Heart left ventricle (tissue), 16 donors: Measurements from ENCODE around the gene B4GALNT4. TPM values are rescaled to one million over a fixed set of nuclear protein-coding genes. Genes with fewer than 3 reads are reported as not detected.

ENCODE experiments used
- ATAC-seq, 4 donors: fragments of 200-7000 bp; cut with Tn5 transposase; one replicate each; pipeline ENCODE4 v1.9.1; 2020 to 2022; ENCODE audit warnings: moderate library complexity in 4 of 4, mild to moderate bottlenecking in 3 of 4, moderate number of reproducible peaks in 1 of 4
- DNase-seq, 5 donors: peaks; one replicate each; pipeline ENCODE4 v3.0.0-alpha.2; 2020
- H3K27ac ChIP-seq, 12 donors: fragments of 200-600 bp; sonication (generic) in 4 of 12; one replicate each; pipeline versions ENCODE4 v1.5.0 to v1.8.0; 2016 to 2022; ENCODE audit warnings: mild to moderate bottlenecking in 2 of 12
- H3K27me3 ChIP-seq, 9 donors: fragments of 200-600 bp; sonication (generic) in 2 of 9; one replicate each; pipeline versions ENCODE4 v1.5.1 to v1.8.0; 2016 to 2022; ENCODE audit warnings: mild to moderate bottlenecking in 3 of 9
- H3K36me3 ChIP-seq, 9 donors: fragments of 200-600 bp; sonication (generic) in 2 of 9; one replicate each; pipeline versions ENCODE4 v1.5.0 to v1.8.0; 2018 to 2022; ENCODE audit warnings: mild to moderate bottlenecking in 2 of 9
- H3K4me1 ChIP-seq, 12 donors: fragments of 200-600 bp; sonication (generic) in 4 of 12; one replicate each; pipeline versions ENCODE4 v1.5.0 to v1.8.0; 2016 to 2022; ENCODE audit warnings: mild to moderate bottlenecking in 3 of 12
- H3K4me3 ChIP-seq, 12 donors: fragments of 200-600 bp; sonication (generic) in 4 of 12; one replicate each; pipeline versions ENCODE4 v1.5.0 to v1.8.0; 2017 to 2022; ENCODE audit warnings: mild to moderate bottlenecking in 9 of 12, moderate library complexity in 4 of 12
- H3K9me3 ChIP-seq, 12 donors: fragments of 200-600 bp; sonication (generic) in 4 of 12; one replicate each; pipeline versions ENCODE4 v1.5.0 to v1.8.0; 2016 to 2022; ENCODE audit warnings: mild to moderate bottlenecking in 1 of 12
- POLR2A ChIP-seq, 2 donors: fragments of 450-650 bp; IDR thresholded peaks; one replicate each; pipeline ENCODE4 v1.6.1; 2017; ENCODE audit warnings: antibody characterized with exemption in 2 of 2, mild to moderate bottlenecking in 2 of 2, moderate library complexity in 2 of 2
- WGBS, 4 donors: extraction: QIAGEN DNeasy Blood & Tissue Kit in 2 of 4; methylation state at CpG; one replicate each; pipeline versions ENCODE4 v1.1.5 to v1.1.7; 2013 to 2018; 5-methylcytosine and 5-hydroxymethylcytosine counted together
- intact Hi-C, 10 donors: fragments of 100-400 bp; cut with DNase I; formaldehyde crosslinking; loops; one replicate each; pipeline versions ENCODE4 v1.11.1 to v1.14.2; 2022
- polyA plus RNA-seq, 2 donors: library from polyadenylated mRNA; stranded (reverse); fragments of 200-250 nt; gene quantifications; one replicate each; pipeline ENCODE4 v1.2.3, GENCODE V29; 2013
- total RNA-seq, 9 donors: library from RNA; depleted of rRNA in 2 of 9; stranded (reverse); fragments of >200 nt in 2 of 9; fragmentation: NEBNext Ultra II Directional in 3 of 9; extraction: Animal tissue kit (Norgen Biotek cat#: 25700) in 3 of 9; gene quantifications; one replicate each; pipeline versions ENCODE4 v1.1.0 to v1.2.4, GENCODE V29; 2016 to 2023
- TF ChIP-seq, protein P1 (sequence below), 12 donors: fragments of 200-600 bp; sonication (generic) in 4 of 12; IDR thresholded peaks; one replicate each; pipeline versions ENCODE4 v1.5.0 to v1.8.0; 2018 to 2022; ENCODE audit warnings: antibody characterized with exemption in 12 of 12, mild to moderate bottlenecking in 5 of 12
- donor health status: ischemic (EF 13 %, LVEDD 7.1; RV severe dilation, severe dysfunction).
- donor health status: healthy with polysubstance abuse.
- donor health status: DM: no; HTN: yes; CAD: no.
- donor health status: DM: no; HTN: no; CAD: no.
- donor health status: ischemic (EF 25% LVEDD 6.9; RV normal size, moderate dysfunction).
- donor health status: ischemic (EF 25% LVEDD 5.7; RV mildly dilated, moderate dysfunction).
- donor health status: healthy.
- donor health status: DM: yes; HTN: yes; CAD: no.
- donor health status: ischemic (EF 35%, LVEDD 5.7; RV mildly dilated, moderate dysfunction).
- donor health status: nonischemic (EF 11% LVEDD 7.7; RV severe dilation, severe dysfunction).
- donor health status: DM: yes; HTN: yes; CAD: no.
- donor health status: PGD.
- donor health status: ischemic (EF 29% LVEDD 5.4; RV normal size, mild dysfunction).
- donor health status: nonischemic (EF 23%, LVEDD 6.1; RV moderate dilation, normal function).

The B4GALNT4 gene
- total and polyA plus RNA-seq, 11 donors: 0.28 to 1.9 (median 0.68) TPM; not detected in 2

DNA sequence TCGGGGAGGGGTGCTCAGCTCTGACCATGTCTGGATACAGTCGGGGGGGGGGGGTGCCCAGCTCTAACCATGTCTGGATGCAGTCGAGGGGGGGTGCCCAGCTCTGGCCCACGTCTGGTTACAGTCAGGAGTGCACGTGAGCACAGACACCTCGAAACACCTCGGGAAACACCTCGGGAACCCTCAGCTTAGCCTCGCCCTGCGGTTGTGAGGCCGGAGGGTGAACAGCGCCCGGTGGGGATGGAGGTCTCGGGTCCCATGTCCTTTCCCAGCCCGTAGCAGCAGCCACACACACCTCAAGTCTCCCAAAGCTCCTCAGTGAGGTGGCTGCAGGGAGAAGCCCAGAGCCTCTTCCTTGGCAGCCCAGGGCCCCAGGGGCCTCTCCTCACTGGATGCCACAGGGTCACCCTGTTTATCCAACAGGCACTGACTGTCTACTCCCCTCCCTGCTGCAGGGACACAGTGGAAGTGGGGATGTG lies 43.4 kb downstream of the B4GALNT4 start:
- Histone ChIP-seq H3K9me3 (no peaks in the 10 kb centered on the region), H3K27me3 (peaks cover 4 to 26% (median 17%) of the 10 kb centered on the region in 9 donors), H3K27ac (peak overlapping the region in 1 of 12 donors; percentile 8), H3K36me3 (no peaks in the 10 kb centered on the region), H3K4me3 (no peak overlapping the region), H3K4me1 (peaks cover 0 to 31% (median 14%) of the 10 kb centered on the region in 12 donors)
- intact Hi-C loops: no loop called here
- ATAC-seq: no peak
- peak in 2 of 5 donors; percentile 18 to 57 for DNase-seq
- WGBS, 4 donors: 74 to 83% (median 78%) methylated on average over 4 to 15 of the region's 15 CpGs
- no peak for TF ChIP-seq POLR2A (IDR thresholded peaks at IDR 0.05)
- TF ChIP-seq, protein P1, sequence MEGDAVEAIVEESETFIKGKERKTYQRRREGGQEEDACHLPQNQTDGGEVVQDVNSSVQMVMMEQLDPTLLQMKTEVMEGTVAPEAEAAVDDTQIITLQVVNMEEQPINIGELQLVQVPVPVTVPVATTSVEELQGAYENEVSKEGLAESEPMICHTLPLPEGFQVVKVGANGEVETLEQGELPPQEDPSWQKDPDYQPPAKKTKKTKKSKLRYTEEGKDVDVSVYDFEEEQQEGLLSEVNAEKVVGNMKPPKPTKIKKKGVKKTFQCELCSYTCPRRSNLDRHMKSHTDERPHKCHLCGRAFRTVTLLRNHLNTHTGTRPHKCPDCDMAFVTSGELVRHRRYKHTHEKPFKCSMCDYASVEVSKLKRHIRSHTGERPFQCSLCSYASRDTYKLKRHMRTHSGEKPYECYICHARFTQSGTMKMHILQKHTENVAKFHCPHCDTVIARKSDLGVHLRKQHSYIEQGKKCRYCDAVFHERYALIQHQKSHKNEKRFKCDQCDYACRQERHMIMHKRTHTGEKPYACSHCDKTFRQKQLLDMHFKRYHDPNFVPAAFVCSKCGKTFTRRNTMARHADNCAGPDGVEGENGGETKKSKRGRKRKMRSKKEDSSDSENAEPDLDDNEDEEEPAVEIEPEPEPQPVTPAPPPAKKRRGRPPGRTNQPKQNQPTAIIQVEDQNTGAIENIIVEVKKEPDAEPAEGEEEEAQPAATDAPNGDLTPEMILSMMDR (IDR thresholded peaks at IDR 0.05): no peak

DNA sequence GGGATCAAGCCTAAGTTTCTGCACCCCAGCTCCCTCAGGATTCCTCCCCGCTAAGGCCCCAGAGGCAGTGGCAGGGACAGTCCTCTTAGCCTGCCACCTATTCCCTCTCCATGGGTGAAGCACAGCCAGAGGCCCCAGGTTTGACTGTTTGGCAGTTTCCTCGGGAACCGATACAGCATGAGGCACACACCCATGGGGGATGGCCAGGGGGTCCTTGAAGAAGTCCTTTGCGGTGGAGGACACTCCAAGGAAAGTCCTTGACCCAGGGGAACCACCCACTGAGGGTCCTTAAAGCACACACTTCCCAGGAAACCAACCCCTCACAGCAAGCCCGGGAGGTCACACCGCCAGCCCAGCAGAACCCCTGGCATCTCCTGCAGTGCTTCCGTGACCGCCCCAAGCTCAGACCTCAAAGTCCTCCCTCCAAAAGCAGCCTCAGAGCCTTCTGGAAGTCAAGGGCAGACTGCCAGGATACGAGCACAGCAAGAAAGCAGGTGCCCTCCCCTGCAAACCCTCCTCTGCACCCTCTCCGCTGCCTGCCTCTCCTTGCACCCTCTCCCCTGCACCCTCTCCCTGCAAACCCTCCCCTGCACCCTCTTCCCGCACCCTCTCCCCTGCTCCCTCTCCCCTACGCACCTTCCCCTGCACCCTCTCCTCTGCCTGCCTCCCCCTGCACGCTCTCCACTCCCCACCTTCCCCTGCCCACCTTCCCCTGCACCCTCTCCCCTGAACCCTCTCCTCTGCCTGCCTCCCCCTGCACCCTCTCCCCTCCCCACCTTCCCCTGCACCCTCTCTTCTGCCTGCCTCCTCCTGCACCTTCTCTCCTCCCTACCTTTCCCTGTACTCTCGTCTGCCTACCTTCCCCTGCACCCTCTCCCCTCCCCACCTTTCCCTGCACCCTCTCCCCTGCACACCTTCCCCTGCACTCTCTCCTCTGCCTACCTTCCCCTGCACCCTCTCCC lies 44.1 kb downstream of the B4GALNT4 start:
- H3K4me1 ChIP-seq: peaks cover 0 to 31% (median 13%) of the 10 kb centered on the region in 12 donors
- TF ChIP-seq, protein P1 (IDR thresholded peaks at IDR 0.05): no peak
- TF ChIP-seq POLR2A (IDR thresholded peaks at IDR 0.05): no peak
- H3K27me3 ChIP-seq: peaks cover 4 to 30% (median 24%) of the 10 kb centered on the region in 9 donors
- H3K36me3 ChIP-seq: no peaks in the 10 kb centered on the region
- DNase-seq (peak in 2 of 5 donors; percentile 10 to 17), ATAC-seq (no peak)
- intact Hi-C loops: no loop called here
- 46 to 54% (median 50%) methylated on average over 11 to 13 of the region's 14 CpGs for WGBS, 4 donors
- peak overlapping the region in 3 of 12 donors; percentile 4 to 17 (median 12) for H3K4me3 ChIP-seq
- H3K9me3 ChIP-seq: no peaks in the 10 kb centered on the region
- H3K27ac ChIP-seq: peak overlapping the region in 1 of 12 donors; percentile 8

DNA sequence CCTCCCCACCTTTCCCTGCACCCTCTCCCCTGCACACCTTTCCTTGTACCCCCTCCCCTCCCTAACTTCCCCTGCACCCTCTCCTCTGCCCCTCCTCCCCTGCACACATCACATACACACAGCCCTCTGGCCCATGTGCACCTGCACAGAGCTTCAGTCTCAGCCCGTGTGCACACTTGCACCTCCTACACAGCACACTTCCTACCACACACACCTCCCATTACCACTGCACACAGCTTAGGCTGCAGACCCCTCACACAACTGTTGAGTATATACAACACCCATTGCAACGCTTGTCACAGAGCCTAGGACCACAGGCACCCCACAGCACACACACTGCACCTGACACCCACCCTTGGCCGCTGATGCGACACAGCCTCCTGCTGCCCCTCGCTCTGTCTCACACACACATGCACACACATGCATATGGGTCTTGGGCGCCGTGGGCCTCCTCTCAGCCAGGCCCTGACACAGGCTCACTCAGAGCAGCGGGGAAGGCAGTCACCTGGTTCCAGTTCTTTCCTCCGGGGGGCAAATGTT lies 45.1 kb downstream of the B4GALNT4 start:
- intact Hi-C loops: no loop called here
- Histone ChIP-seq H3K27me3 (peaks cover 4 to 40% (median 29%) of the 10 kb centered on the region in 9 donors), H3K27ac (peak overlapping the region in 10 of 12 donors; percentile 56 to 82 (median 77)), H3K9me3 (no peaks in the 10 kb centered on the region), H3K4me1 (peaks cover 0 to 31% (median 13%) of the 10 kb centered on the region in 12 donors), H3K36me3 (no peaks in the 10 kb centered on the region), H3K4me3 (peak overlapping the region in 11 of 12 donors; percentile 21 to 73 (median 58))
- 48 to 63% (median 56%) methylated on average over 9 of the region's 9 CpGs for WGBS, 4 donors
- TF ChIP-seq, protein P1 (IDR thresholded peaks at IDR 0.05): no peak
- TF ChIP-seq POLR2A (IDR thresholded peaks at IDR 0.05): no peak
- ATAC-seq (peak in 1 of 4 donors; percentile 1), DNase-seq (peak in 2 of 5 donors; percentile 9 to 20)
